Measurements from ENCODE around the gene RIMKLB.

RIMKLB gene

GRCh38 chr12:8697120-8697475, 693 bp upstream of the RIMKLB start:
- no peaks in the 10 kb centered on the region for H3K36me3 ChIP-seq (ENCODE audit: low read length)
- peak overlapping the region; percentile 73 for H3K9ac ChIP-seq (ENCODE audit: low read length)
- H2AFZ ChIP-seq (ENCODE audit: low read depth, low read length, severe bottlenecking) = peak overlapping the region; percentile 98
- TF ChIP-seq EZH2phosphoT487 (conservative IDR thresholded peaks at IDR 0.05; ENCODE audit: low read length) (no peak), CTCF (IDR thresholded peaks at IDR 0.05; ENCODE audit: insufficient read depth, low read length, poor library complexity, severe bottlenecking) (no peak)
- peak overlapping the region; percentile 69 for H3K4me2 ChIP-seq (ENCODE audit: low read depth, low read length, poor library complexity, severe bottlenecking)
- H3K4me3 ChIP-seq (ENCODE audit: insufficient read depth, low read length, poor library complexity, severe bottlenecking) = peak overlapping the region; percentile 57
- no peaks in the 10 kb centered on the region for H3F3A ChIP-seq (ENCODE audit: insufficient read depth)
- H3K79me2 ChIP-seq (ENCODE audit: insufficient read depth, low read length) = 0 out of 2 replicates have a peak, but pooled peaks cover 3% of the 10 kb centered on the region
- H3K9me2 ChIP-seq (replicated peaks; ENCODE audit: insufficient read depth, low read length) = no peaks in the 10 kb centered on the region
- no peaks in the 10 kb centered on the region for H3K27me3 ChIP-seq (ENCODE audit: low read length)
- H3K9me3 ChIP-seq (ENCODE audit: insufficient read depth, low read length) = no peaks in the 10 kb centered on the region
- H4K20me1 ChIP-seq (ENCODE audit: low read depth, low read length) = no peaks in the 10 kb centered on the region
- no peak overlapping the region for H3K27ac ChIP-seq (ENCODE audit: low read depth, low read length)

GRCh38 chr12:8698132-8698851, 501 bp downstream of the RIMKLB start:
- H3K27me3 ChIP-seq (ENCODE audit: low read length) = no peaks in the 10 kb centered on the region
- peak overlapping the region; percentile 62 for H3K4me2 ChIP-seq (ENCODE audit: low read depth, low read length, poor library complexity, severe bottlenecking)
- H3K36me3 ChIP-seq (ENCODE audit: low read length) = no peaks in the 10 kb centered on the region
- no peaks in the 10 kb centered on the region for H3K9me3 ChIP-seq (ENCODE audit: insufficient read depth, low read length)
- no peak for TF ChIP-seq EZH2phosphoT487 (conservative IDR thresholded peaks at IDR 0.05; ENCODE audit: low read length)
- TF ChIP-seq CTCF (IDR thresholded peaks at IDR 0.05; ENCODE audit: insufficient read depth, low read length, poor library complexity, severe bottlenecking) = no peak
- H3K9me2 ChIP-seq (replicated peaks; ENCODE audit: insufficient read depth, low read length) = no peaks in the 10 kb centered on the region
- H3K9ac ChIP-seq (ENCODE audit: low read length) = peak overlapping the region; percentile 73
- no peak overlapping the region for H3K27ac ChIP-seq (ENCODE audit: low read depth, low read length)
- no peaks in the 10 kb centered on the region for H3F3A ChIP-seq (ENCODE audit: insufficient read depth)
- H3K79me2 ChIP-seq (ENCODE audit: insufficient read depth, low read length) = 0 out of 2 replicates have a peak, but pooled peaks cover 3% of the 10 kb centered on the region
- no peaks in the 10 kb centered on the region for H4K20me1 ChIP-seq (ENCODE audit: low read depth, low read length)
- peak overlapping the region; percentile 89 for H2AFZ ChIP-seq (ENCODE audit: low read depth, low read length, severe bottlenecking)
- H3K4me3 ChIP-seq (ENCODE audit: insufficient read depth, low read length, poor library complexity, severe bottlenecking) = peak overlapping the region; percentile 74

GRCh38 chr12:8698879-8699278, 1.1 kb downstream of the RIMKLB start:
- Histone ChIP-seq H3K9ac (ENCODE audit: low read length) (peak overlapping the region; percentile 73), H3K4me2 (ENCODE audit: low read depth, low read length, poor library complexity, severe bottlenecking) (peak overlapping the region; percentile 62), H3K9me3 (ENCODE audit: insufficient read depth, low read length) (no peaks in the 10 kb centered on the region), H3K9me2 (replicated peaks; ENCODE audit: insufficient read depth, low read length) (no peaks in the 10 kb centered on the region), H3K27me3 (ENCODE audit: low read length) (no peaks in the 10 kb centered on the region), H3K4me3 (ENCODE audit: insufficient read depth, low read length, poor library complexity, severe bottlenecking) (peak overlapping the region; percentile 74), H3K79me2 (ENCODE audit: insufficient read depth, low read length) (0 out of 2 replicates have a peak, but pooled peaks cover 3% of the 10 kb centered on the region), H2AFZ (ENCODE audit: low read depth, low read length, severe bottlenecking) (no peak overlapping the region), H3K27ac (ENCODE audit: low read depth, low read length) (no peak overlapping the region), H4K20me1 (ENCODE audit: low read depth, low read length) (no peaks in the 10 kb centered on the region), H3F3A (ENCODE audit: insufficient read depth) (no peaks in the 10 kb centered on the region), H3K36me3 (ENCODE audit: low read length) (no peaks in the 10 kb centered on the region)
- TF ChIP-seq CTCF (IDR thresholded peaks at IDR 0.05; ENCODE audit: insufficient read depth, low read length, poor library complexity, severe bottlenecking) = no peak
- no peak for TF ChIP-seq EZH2phosphoT487 (conservative IDR thresholded peaks at IDR 0.05; ENCODE audit: low read length)

All from SU-DHL-6 (cell line).